Left ventricle myocardium inferior (tissue), 1 donor: ENCODE data around the gene ACOXL. TPM values are rescaled to one million over a fixed set of nuclear protein-coding genes. Genes with fewer than 3 reads are reported as not detected.
A peak's percentile ranks its signal among the peaks of the same experiment; 100 is the strongest.

Experiments used
- DNase-seq: peaks from one replicate; pipeline ENCODE4 v3.0.0-alpha.2; 2020
- H3K27ac ChIP-seq: fragments of 200-600 bp; replicated peaks from 2 replicates; pipeline ENCODE4 v1.8.0; 2021
- H3K27me3 ChIP-seq: fragments of 200-600 bp; 2 replicates; pipeline ENCODE4 v1.8.0; 2021; ENCODE audit warnings: low read depth
- H3K36me3 ChIP-seq: fragments of 200-600 bp; 2 replicates; pipeline ENCODE4 v1.8.0; 2021
- H3K4me1 ChIP-seq: fragments of 200-600 bp; 2 replicates; pipeline ENCODE4 v1.8.0; 2021
- H3K4me3 ChIP-seq: fragments of 200-600 bp; 2 replicates; pipeline ENCODE4 v1.8.0; 2021; ENCODE audit warnings: mild to moderate bottlenecking, moderate library complexity
- H3K9me3 ChIP-seq: fragments of 200-600 bp; replicated peaks from 2 replicates; pipeline ENCODE4 v1.8.0; 2021
- intact Hi-C: fragments of 100-400 bp; cut with micrococcal nuclease; formaldehyde crosslinking; loops from one replicate; pipeline ENCODE4 v1.11.0; 2022
- total RNA-seq: library from RNA; stranded (reverse); fragmentation: NEBNext Ultra II Directional; extraction: Animal tissue kit (Norgen Biotek cat#: 25700); gene quantifications from one replicate; pipeline ENCODE4 v1.2.1, GENCODE V29; 2021
- TF ChIP-seq, protein P1 (sequence below): fragments of 200-600 bp; IDR thresholded peaks from 2 replicates; pipeline ENCODE4 v1.8.0; 2021; ENCODE audit warnings: antibody characterized with exemption, mild to moderate bottlenecking, borderline replicate concordance
- donor health status: DM: no; HTN: yes; CAD: no; lungs with severe emphysema.

Gene ACOXL
- total RNA-seq, 1 donor from 2014 or later: not detected

DNA sequence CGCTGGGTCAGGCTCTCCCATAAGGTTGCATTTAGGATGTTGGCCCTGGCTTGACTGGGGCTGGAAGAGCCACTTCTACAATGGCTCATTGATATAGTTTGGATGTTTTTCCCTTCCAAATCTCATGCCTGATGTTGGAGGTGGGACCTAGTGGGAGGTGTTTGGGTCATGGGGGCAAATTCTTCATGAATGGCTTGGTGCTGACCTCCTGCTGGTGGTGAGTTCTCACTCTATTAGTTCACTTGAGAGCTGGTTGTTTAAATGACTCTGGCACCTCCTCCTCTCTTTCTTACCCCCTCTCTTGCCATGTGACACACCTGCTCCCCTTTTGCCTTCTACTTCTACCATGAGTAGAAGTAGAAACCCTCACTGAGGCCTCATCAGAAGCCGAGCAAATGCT lies 20.5 kb downstream of the ACOXL start:
- Histone ChIP-seq H3K9me3 (peaks cover under 1% of the 10 kb centered on the region), H3K4me3 (no peak overlapping the region), H3K36me3 (no peaks in the 10 kb centered on the region), H3K27ac (no peak overlapping the region), H3K4me1 (no peaks in the 10 kb centered on the region), H3K27me3 (peaks cover 17% of the 10 kb centered on the region)
- intact Hi-C loops: no loop called here
- DNase-seq: no peak
- TF ChIP-seq, protein P1, sequence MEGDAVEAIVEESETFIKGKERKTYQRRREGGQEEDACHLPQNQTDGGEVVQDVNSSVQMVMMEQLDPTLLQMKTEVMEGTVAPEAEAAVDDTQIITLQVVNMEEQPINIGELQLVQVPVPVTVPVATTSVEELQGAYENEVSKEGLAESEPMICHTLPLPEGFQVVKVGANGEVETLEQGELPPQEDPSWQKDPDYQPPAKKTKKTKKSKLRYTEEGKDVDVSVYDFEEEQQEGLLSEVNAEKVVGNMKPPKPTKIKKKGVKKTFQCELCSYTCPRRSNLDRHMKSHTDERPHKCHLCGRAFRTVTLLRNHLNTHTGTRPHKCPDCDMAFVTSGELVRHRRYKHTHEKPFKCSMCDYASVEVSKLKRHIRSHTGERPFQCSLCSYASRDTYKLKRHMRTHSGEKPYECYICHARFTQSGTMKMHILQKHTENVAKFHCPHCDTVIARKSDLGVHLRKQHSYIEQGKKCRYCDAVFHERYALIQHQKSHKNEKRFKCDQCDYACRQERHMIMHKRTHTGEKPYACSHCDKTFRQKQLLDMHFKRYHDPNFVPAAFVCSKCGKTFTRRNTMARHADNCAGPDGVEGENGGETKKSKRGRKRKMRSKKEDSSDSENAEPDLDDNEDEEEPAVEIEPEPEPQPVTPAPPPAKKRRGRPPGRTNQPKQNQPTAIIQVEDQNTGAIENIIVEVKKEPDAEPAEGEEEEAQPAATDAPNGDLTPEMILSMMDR: no peak

DNA sequence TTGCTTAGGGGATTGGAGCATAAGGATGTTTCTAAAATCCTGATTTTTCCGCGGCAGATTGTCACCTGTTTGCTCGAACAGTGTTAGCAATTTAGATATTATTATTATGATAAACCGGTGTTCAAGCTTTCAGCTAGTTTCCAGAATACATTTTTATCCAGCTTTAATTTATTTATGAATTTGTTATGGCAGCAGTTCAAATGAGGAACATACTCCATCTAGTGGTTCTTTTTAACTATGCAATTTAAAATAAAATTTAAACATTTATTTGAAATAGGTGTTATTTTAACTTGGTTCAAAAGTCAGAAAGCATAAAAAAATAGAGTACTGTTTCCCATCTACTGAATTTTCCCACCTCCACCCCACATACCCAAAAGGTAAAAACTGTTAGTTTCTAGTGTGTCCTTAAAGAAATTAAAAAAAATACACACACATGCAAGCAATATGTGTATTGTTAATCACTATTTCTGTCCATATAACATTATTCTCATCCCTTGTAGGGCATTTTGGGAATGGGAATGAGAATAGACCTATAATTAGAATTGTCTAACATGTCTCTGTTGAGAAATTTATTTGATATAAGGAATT lies 23.2 kb downstream of the ACOXL start:
- no peak overlapping the region for H3K4me3 ChIP-seq
- intact Hi-C loops: no loop called here
- H3K27ac ChIP-seq: no peak overlapping the region
- H3K27me3 ChIP-seq: peaks cover 4% of the 10 kb centered on the region
- TF ChIP-seq, protein P1: peak; percentile 72
- no peaks in the 10 kb centered on the region for H3K4me1 ChIP-seq
- no peaks in the 10 kb centered on the region for H3K36me3 ChIP-seq
- DNase-seq: no peak
- H3K9me3 ChIP-seq: peaks cover 28% of the 10 kb centered on the region

DNA sequence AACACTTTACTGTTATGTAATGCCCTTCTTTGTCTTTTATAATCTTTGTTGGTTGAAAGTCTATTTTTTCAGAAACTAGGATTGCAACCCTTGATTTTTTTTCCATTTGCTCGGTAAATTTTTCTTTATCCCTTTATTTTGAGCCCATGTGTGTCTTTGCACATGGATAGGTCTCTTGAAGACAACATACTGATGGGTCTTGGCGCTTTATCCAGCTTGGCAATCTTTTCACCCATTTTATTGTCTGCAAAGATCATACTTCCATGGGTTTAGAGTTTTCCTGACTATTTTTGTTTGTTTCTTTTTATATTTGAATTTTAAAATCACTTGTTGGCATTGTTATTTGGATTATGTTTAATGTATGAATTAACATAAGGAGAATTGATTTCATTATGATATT lies 27.0 kb downstream of the ACOXL start:
- no peaks in the 10 kb centered on the region for H3K4me1 ChIP-seq
- peaks cover 45% of the 10 kb centered on the region for H3K9me3 ChIP-seq
- H3K36me3 ChIP-seq: no peaks in the 10 kb centered on the region
- no peak for DNase-seq
- no peak overlapping the region for H3K4me3 ChIP-seq
- TF ChIP-seq, protein P1: no peak
- no peaks in the 10 kb centered on the region for H3K27me3 ChIP-seq
- intact Hi-C loops: no loop called here
- H3K27ac ChIP-seq: no peak overlapping the region

DNA sequence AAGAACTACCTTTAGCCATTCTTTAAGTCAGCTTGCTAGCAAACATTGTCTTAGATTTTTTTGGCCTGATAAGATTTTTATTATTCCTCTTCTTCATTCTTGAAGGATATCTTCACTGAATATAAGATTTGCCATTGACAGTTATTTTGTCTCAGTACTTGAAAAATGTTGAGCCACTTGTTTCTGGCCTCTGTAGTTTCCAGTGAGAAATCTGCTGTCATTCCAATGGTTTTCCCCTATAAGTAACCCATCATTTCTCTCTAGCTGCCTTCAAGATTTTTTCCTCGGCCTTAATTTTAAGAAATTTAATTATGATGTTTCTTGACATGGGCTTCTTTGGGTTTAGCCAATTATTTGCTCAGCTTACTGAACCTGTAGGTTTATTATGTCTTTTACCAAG lies 32.6 kb downstream of the ACOXL start:
- Histone ChIP-seq H3K36me3 (no peaks in the 10 kb centered on the region), H3K27me3 (no peaks in the 10 kb centered on the region), H3K27ac (no peak overlapping the region), H3K4me3 (no peak overlapping the region), H3K9me3 (peaks cover 36% of the 10 kb centered on the region), H3K4me1 (peaks cover under 1% of the 10 kb centered on the region)
- intact Hi-C loops: no loop called here
- TF ChIP-seq, protein P1: no peak
- DNase-seq: no peak

DNA sequence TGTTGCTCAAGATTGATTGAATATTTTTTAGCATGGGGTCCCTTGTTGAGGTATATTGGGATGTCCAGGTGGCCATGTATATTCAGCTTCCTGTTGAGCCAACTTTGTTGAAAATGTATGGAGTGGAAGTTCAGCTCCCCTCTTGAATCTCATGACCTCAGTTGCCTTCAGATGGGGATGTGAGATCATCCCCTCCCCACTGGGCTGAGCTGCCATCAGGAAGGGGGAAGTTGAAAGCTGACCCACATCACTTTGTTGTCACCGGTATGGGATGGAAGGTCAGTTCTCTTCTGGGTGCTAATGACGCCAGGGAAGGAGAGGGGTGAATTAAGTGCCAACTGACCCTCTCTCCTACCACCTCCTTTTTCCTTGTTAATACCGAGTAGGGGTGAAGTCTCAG lies 33.9 kb downstream of the ACOXL start:
- no peak for DNase-seq
- no peaks in the 10 kb centered on the region for H3K36me3 ChIP-seq
- peaks cover 14% of the 10 kb centered on the region for H3K4me1 ChIP-seq
- no peak overlapping the region for H3K27ac ChIP-seq
- TF ChIP-seq, protein P1: no peak
- intact Hi-C loops: no loop called here
- no peak overlapping the region for H3K4me3 ChIP-seq
- no peaks in the 10 kb centered on the region for H3K27me3 ChIP-seq
- peaks cover 25% of the 10 kb centered on the region for H3K9me3 ChIP-seq
